GM18873 (cell line): ENCODE data around the gene CTBP2.
"Not testable (repeated sequence)": the region's sequence is repeated elsewhere in the genome, so short reads cannot be mapped to it uniquely, and the experiment has no call there.

Experiments used
- ATAC-seq: cut with Tn5 transposase; IDR thresholded peaks from one replicate; pipeline ENCODE4 v1.9.1; 2021; ENCODE audit warnings: mild to moderate bottlenecking, moderate library complexity, moderate number of reproducible peaks; ENCODE audit not compliant: unreplicated experiment, low FRiP score

CTBP2 gene

GRCh38 chr10:125187238-125188194, 27.2 kb upstream of the CTBP2 start:
- no peak for ATAC-seq

- no peak for ATAC-seq
Observed at GRCh38 chr10:125186431-125187170, 26.2 kb upstream of the CTBP2 start.

GRCh38 chr10:125179107-125179506, 18.7 kb upstream of the CTBP2 start:
- not testable (repeated sequence) for ATAC-seq

GRCh38 chr10:125177641-125178640, 17.6 kb upstream of the CTBP2 start:
- ATAC-seq, result no peak

GRCh38 chr10:125175807-125176206, 15.4 kb upstream of the CTBP2 start:
- no peak for ATAC-seq

- ATAC-seq, result no peak
Observed at GRCh38 chr10:125174360-125174759, 14.0 kb upstream of the CTBP2 start.

- ATAC-seq, result no peak
Observed at GRCh38 chr10:125172694-125173093, 12.3 kb upstream of the CTBP2 start.

GRCh38 chr10:125171402-125172306, 11.3 kb upstream of the CTBP2 start:
- no peak for ATAC-seq

GRCh38 chr10:125169915-125170314, 9.6 kb upstream of the CTBP2 start:
- ATAC-seq, result no peak

- no peak for ATAC-seq
Observed at GRCh38 chr10:125169279-125169678, 8.9 kb upstream of the CTBP2 start.

- ATAC-seq, result no peak
Observed at GRCh38 chr10:125166658-125167057, 6.3 kb upstream of the CTBP2 start.

- ATAC-seq, result no peak
Observed at GRCh38 chr10:125165584-125166573, 5.5 kb upstream of the CTBP2 start.

- ATAC-seq, result no peak
Observed at GRCh38 chr10:125164421-125164820, 4.1 kb upstream of the CTBP2 start.

- no peak for ATAC-seq
Observed at GRCh38 chr10:125163803-125164202, 3.4 kb upstream of the CTBP2 start.

GRCh38 chr10:125163312-125163711, 2.9 kb upstream of the CTBP2 start:
- ATAC-seq, result not testable (repeated sequence)

- no peak for ATAC-seq
Observed at GRCh38 chr10:125162120-125162931, 2.0 kb upstream of the CTBP2 start.

- no peak for ATAC-seq
Observed at GRCh38 chr10:125161707-125162119, 1.4 kb upstream of the CTBP2 start.
